ENCODE results near the gene ZNF277.

- no peak for TF ChIP-seq EZH2 (IDR thresholded peaks at IDR 0.05; ENCODE audit: low read length)
- no peak for TF ChIP-seq CTCF (optimal IDR thresholded peaks at IDR 0.05 in 1 of 3, IDR thresholded peaks at IDR 0.05 in 1 of 3, conservative IDR thresholded peaks at IDR 0.05 in 1 of 3; ENCODE audit: extremely low read depth in 1 of 3, insufficient read depth in 2 of 3, low read length in 3 of 3)
Measured at GRCh38 chr7:112282476-112283188, 76.1 kb downstream of the ZNF277 start.
